Progenitor cell of endocrine pancreas (in vitro differentiated cells): ENCODE measurements around the gene TMEM81. TPM values are rescaled to one million over a fixed set of nuclear protein-coding genes. Genes with fewer than 3 reads are reported as not detected.

ENCODE experiments used
- DNase-seq: peaks from one replicate; pipeline ENCODE4 v3.0.0; 2021; ENCODE audit warnings: low spot score; ENCODE audit not compliant: unreplicated experiment
- H3K27ac Mint-ChIP-seq: 2 replicates; pipeline ENCODE4 v1.8.0; 2021; ENCODE audit warnings: mild to moderate bottlenecking, moderate library complexity, mixed read lengths
- H3K27me3 Mint-ChIP-seq: 2 replicates; pipeline ENCODE4 v1.8.0; 2021; ENCODE audit warnings: mixed read lengths
- H3K36me3 Mint-ChIP-seq: 2 replicates; pipeline ENCODE4 v1.8.0; 2022; ENCODE audit warnings: mixed read lengths; ENCODE audit not compliant: insufficient read depth
- H3K4me1 Mint-ChIP-seq: 2 replicates; pipeline ENCODE4 v1.8.0; 2021; ENCODE audit warnings: low read depth, mixed read lengths
- H3K4me3 Mint-ChIP-seq: 2 replicates; pipeline ENCODE4 v1.8.0; 2021; ENCODE audit warnings: low read depth, mild to moderate bottlenecking, moderate library complexity, mixed read lengths
- H3K9me3 Mint-ChIP-seq: 2 replicates; pipeline ENCODE4 v1.8.0; 2021; ENCODE audit warnings: low read depth, mixed read lengths
- long read RNA-seq: library from polyadenylated mRNA; unstranded; transcript quantifications from one replicate; pipeline ENCODE4 v2.0.0, GENCODE V29; 2020
- total RNA-seq: library from RNA; stranded (reverse); gene quantifications from 2 replicates; pipeline ENCODE4 v1.2.1, GENCODE V29; 2021
- TF ChIP-seq, protein P1 (sequence below): fragments of 200-600 bp; sonication (generic); IDR thresholded peaks from one replicate; pipeline ENCODE4 v1.5.0; 2021; ENCODE audit warnings: antibody characterized with exemption, mild to moderate bottlenecking; ENCODE audit not compliant: unreplicated experiment

TMEM81 gene, protein sequence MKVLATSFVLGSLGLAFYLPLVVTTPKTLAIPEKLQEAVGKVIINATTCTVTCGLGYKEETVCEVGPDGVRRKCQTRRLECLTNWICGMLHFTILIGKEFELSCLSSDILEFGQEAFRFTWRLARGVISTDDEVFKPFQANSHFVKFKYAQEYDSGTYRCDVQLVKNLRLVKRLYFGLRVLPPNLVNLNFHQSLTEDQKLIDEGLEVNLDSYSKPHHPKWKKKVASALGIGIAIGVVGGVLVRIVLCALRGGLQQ
- total RNA-seq = 4.8 and 5.1 TPM in 2 replicates
- long read RNA-seq = 0 reads

DNA sequence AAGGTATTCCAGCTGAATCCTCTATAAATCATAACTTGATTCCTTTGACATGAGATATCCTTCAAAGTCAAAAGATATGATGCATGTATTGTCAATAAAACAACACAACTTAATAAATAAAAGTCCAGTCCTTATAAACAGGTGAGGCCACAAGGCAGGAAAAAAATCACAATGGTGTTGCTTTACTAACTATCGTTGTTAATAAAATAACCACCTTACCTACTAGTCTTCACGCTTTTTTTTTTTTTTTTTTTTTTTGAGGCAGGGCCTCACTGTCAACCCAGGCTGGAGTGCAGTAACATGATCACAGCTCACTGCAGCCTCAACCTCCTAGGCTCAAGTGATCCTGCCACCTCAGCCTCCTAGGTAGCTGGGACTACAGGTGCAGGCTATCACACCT lies at the start of gene TMEM81:
Gene TMEM81, minus strand, starts transcription at position 101 of the 400 bp plus-strand sequence. CDS start 140 bp downstream, outside the sequence.
- Mint-ChIP-seq H3K27ac (peak within 1 kb of the TSS; percentile 66), H3K9me3 (no peaks in the 10 kb centered on the region), H3K4me1 (peaks cover 3% of the 10 kb centered on the region), H3K36me3 (peaks cover 27% of the 10 kb centered on the region), H3K27me3 (no peaks in the 10 kb centered on the region), H3K4me3 (no peak within 1 kb of the TSS)
- TF ChIP-seq, protein P1, sequence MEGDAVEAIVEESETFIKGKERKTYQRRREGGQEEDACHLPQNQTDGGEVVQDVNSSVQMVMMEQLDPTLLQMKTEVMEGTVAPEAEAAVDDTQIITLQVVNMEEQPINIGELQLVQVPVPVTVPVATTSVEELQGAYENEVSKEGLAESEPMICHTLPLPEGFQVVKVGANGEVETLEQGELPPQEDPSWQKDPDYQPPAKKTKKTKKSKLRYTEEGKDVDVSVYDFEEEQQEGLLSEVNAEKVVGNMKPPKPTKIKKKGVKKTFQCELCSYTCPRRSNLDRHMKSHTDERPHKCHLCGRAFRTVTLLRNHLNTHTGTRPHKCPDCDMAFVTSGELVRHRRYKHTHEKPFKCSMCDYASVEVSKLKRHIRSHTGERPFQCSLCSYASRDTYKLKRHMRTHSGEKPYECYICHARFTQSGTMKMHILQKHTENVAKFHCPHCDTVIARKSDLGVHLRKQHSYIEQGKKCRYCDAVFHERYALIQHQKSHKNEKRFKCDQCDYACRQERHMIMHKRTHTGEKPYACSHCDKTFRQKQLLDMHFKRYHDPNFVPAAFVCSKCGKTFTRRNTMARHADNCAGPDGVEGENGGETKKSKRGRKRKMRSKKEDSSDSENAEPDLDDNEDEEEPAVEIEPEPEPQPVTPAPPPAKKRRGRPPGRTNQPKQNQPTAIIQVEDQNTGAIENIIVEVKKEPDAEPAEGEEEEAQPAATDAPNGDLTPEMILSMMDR = no peak
- no peak for DNase-seq

DNA sequence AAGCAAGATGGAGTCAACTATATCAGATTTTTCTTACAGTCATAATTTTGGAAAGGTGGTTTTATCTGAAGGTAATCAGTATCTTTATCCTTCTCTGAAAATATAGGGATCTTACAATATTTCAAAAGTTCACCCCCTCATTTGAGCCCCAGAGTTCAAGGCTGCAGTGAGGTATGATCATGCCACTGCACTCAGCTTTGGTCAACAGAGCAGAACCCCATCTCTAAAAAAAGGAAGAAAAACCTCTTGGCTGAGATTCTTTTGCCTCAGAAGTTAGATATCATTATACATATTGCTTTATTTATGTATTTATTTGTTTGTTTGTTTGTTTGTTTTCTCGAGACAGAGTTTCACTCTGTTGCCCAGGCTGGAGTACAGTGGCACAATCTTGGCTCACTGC lies 49.0 kb upstream of the TMEM81 start:
- TF ChIP-seq, protein P1 = no peak
- DNase-seq = no peak
- H3K9me3 Mint-ChIP-seq = no peaks in the 10 kb centered on the region
- H3K36me3 Mint-ChIP-seq = no peaks in the 10 kb centered on the region
- no peak overlapping the region for H3K27ac Mint-ChIP-seq
- no peaks in the 10 kb centered on the region for H3K4me1 Mint-ChIP-seq
- no peaks in the 10 kb centered on the region for H3K27me3 Mint-ChIP-seq
- no peak overlapping the region for H3K4me3 Mint-ChIP-seq

DNA sequence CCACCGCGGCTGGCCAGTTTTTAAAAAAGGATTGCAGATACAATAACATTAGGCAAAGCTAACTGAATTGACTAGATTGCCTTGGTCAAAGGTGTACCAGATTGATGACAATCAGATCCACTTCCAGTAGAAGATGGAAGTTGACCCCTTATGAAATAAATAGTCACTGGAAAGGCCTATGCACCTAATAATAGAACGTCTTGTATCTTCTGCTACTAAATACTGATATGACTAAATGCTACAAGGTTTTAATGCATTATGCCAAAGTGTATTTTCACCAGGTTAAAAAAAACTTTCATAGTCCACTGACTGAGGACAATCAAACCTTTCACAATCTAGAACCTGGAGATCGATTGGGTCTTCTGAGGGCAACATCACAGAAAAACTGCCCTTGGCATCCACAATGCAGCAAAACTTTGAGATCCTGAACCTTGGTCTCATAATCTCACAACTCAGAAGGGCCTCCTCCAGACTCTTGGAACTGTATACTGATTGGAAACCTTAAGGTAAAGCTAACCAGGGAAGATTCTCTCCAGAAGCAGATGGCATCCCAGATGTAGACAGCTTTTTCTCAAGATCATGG lies 45.3 kb upstream of the TMEM81 start:
- no peak overlapping the region for H3K27ac Mint-ChIP-seq
- no peaks in the 10 kb centered on the region for H3K9me3 Mint-ChIP-seq
- H3K4me1 Mint-ChIP-seq = no peaks in the 10 kb centered on the region

DNA sequence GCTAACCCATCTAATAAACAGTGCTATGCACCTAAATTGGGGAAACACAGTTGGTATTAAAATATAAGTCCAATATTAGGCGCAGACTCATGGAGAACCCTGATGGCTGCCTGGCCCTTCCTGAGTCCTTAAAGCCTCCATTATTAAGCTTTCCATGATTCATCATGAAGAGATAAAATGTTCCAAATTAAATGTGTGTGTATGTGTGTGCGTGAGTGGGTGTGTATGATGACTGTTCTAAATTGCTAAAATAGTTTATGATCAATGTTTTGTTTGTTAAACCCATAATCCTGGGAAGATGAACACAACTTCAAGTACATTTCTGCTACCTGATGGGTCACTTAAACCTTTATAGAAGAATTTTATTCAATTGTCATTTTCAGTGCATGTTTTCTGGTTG lies 43.8 kb upstream of the TMEM81 start:
- no peak overlapping the region for H3K27ac Mint-ChIP-seq

More for the DNA sequence above, 45.3 kb upstream of the TMEM81 start:
- H3K36me3 Mint-ChIP-seq = no peaks in the 10 kb centered on the region
- no peaks in the 10 kb centered on the region for H3K27me3 Mint-ChIP-seq
- DNase-seq = no peak
- TF ChIP-seq, protein P1 = no peak
- no peak overlapping the region for H3K4me3 Mint-ChIP-seq

DNA sequence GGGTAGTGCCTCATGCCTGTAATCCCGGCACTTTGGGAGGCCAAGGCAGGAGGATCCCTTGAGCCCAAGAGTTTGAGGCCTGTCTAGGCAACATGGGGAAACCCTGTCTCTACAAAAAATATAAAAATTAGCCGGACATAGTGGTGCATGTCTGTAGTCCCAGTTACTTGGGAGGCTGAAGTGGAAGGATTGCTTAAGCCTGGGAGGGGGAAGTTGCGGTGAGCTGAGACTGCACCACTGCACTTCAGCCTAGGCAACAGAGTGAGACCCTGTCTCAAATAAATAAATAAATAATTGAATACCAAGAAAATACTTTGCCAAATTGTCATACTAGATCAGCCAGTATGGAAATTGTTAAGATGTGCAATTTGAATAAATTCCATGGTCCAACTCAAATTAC lies 43.4 kb upstream of the TMEM81 start:
- TF ChIP-seq, protein P1 = no peak
- Mint-ChIP-seq H3K36me3 (no peaks in the 10 kb centered on the region), H3K4me1 (peaks cover 1% of the 10 kb centered on the region), H3K27ac (no peak overlapping the region), H3K9me3 (no peaks in the 10 kb centered on the region), H3K4me3 (no peak overlapping the region), H3K27me3 (no peaks in the 10 kb centered on the region)
- DNase-seq = no peak

More for the DNA sequence above, 43.8 kb upstream of the TMEM81 start:
- Mint-ChIP-seq H3K4me3 (no peak overlapping the region), H3K9me3 (no peaks in the 10 kb centered on the region), H3K36me3 (no peaks in the 10 kb centered on the region), H3K27me3 (no peaks in the 10 kb centered on the region), H3K4me1 (no peaks in the 10 kb centered on the region)
- TF ChIP-seq, protein P1 = no peak
- no peak for DNase-seq
